Hematopoietic multipotent progenitor cell treated with erythropoietin and hydrocortisone succinate and interleukin-3 and kit ligand, for 15 days (in vitro differentiated cells): ENCODE data around the gene C19orf38.
"Not testable (repeated sequence)": the region's sequence is repeated elsewhere in the genome, so short reads cannot be mapped to it uniquely, and the experiment has no call there.

Experiments
- DNase-seq: peaks from one replicate; pipeline ENCODE4 v3.0.0-alpha.2; 2015; ENCODE audit warnings: low spot score

C19orf38 gene

GRCh38 chr19:10850631-10851030 lies 2.4 kb downstream of the C19orf38 start:
- no peak for DNase-seq

GRCh38 chr19:10852098-10852800 lies 4.0 kb downstream of the C19orf38 start:
- DNase-seq: no peak

GRCh38 chr19:10852941-10853340 lies 4.7 kb downstream of the C19orf38 start:
- DNase-seq: no peak

- DNase-seq: no peak
Observed at GRCh38 chr19:10854350-10855089, 6.3 kb downstream of the C19orf38 start.

GRCh38 chr19:10855879-10856522 lies 7.8 kb downstream of the C19orf38 start:
- DNase-seq: peak; percentile 58

GRCh38 chr19:10856899-10857298 lies 8.7 kb downstream of the C19orf38 start:
- not testable (repeated sequence) for DNase-seq

- DNase-seq: peak; percentile 60
Observed at GRCh38 chr19:10858204-10858828, 10.1 kb downstream of the C19orf38 start.

- DNase-seq: peak; percentile 60
Observed at GRCh38 chr19:10861103-10861651, 13.0 kb downstream of the C19orf38 start.

GRCh38 chr19:10862561-10863106 lies 14.4 kb downstream of the C19orf38 start:
- no peak for DNase-seq

- DNase-seq: no peak
Observed at GRCh38 chr19:10863107-10863717, 15.0 kb downstream of the C19orf38 start.

GRCh38 chr19:10864538-10864899 lies 16.3 kb downstream of the C19orf38 start:
- peak; percentile 84 for DNase-seq

- no peak for DNase-seq
Observed at GRCh38 chr19:10866495-10866894, 18.3 kb downstream of the C19orf38 start.

GRCh38 chr19:10868872-10869547 lies 20.8 kb downstream of the C19orf38 start:
- no peak for DNase-seq

- DNase-seq: not testable (repeated sequence)
Observed at GRCh38 chr19:10869872-10870311, 21.7 kb downstream of the C19orf38 start.

- no peak for DNase-seq
Observed at GRCh38 chr19:10870501-10870954, 22.3 kb downstream of the C19orf38 start.

GRCh38 chr19:10870955-10871603 lies 22.9 kb downstream of the C19orf38 start, which contains the start of gene CARM1:
CARM1 (plus strand) TSS chr19:10871553; CDS start chr19:10871703, 150 bp downstream.
- DNase-seq: peak; percentile 98

- peak; percentile 49 for DNase-seq
Observed at GRCh38 chr19:10871711-10872545, 23.7 kb downstream of the C19orf38 start.

GRCh38 chr19:10872546-10873107 lies 24.4 kb downstream of the C19orf38 start:
- no peak for DNase-seq

GRCh38 chr19:10874024-10874423 lies 25.8 kb downstream of the C19orf38 start:
- DNase-seq: no peak
